HepG2 (cell line): Measurements from ENCODE around the gene RAB3GAP1.

Source experiments
- BRF2 ChIP-seq: sonication (generic); formaldehyde crosslinking; IDR thresholded peaks from 2 replicates; pipeline ENCODE4 v1.8.1; 2022; ENCODE audit warnings: mild to moderate bottlenecking, missing genetic modification reagents
- CTCF ChIP-seq: sonication (generic); formaldehyde crosslinking; IDR thresholded peaks from 2 replicates; pipeline ENCODE4 v1.5.0; 2020; ENCODE audit warnings: mild to moderate bottlenecking, missing genetic modification reagents, moderate library complexity
- GMEB1 ChIP-seq: sonication (generic); formaldehyde crosslinking; IDR thresholded peaks from 2 replicates; pipeline ENCODE4 v1.5.1; 2020; ENCODE audit warnings: missing genetic modification reagents, mild to moderate bottlenecking, borderline replicate concordance
- MNT ChIP-seq: fragments of 450-650 bp; IDR thresholded peaks from 2 replicates; pipeline ENCODE4 v1.6.1; 2016
- RELA ChIP-seq: sonication (generic); formaldehyde crosslinking; IDR thresholded peaks from 2 replicates; pipeline ENCODE4 v1.4.0; 2020; ENCODE audit warnings: missing genetic modification reagents
- SP4 ChIP-seq: sonication (generic); formaldehyde crosslinking; IDR thresholded peaks from 2 replicates; pipeline ENCODE4 v1.8.1; 2023; ENCODE audit warnings: mild to moderate bottlenecking, missing genetic modification reagents
- TAF1 ChIP-seq: sonication (generic); formaldehyde crosslinking; IDR thresholded peaks from 2 replicates; pipeline ENCODE4 v1.4.0; 2020; ENCODE audit warnings: missing genetic modification reagents

GRCh38 chr2:135064149-135064548 lies 12.1 kb downstream of the RAB3GAP1 start:
- no peak for TF ChIP-seq BRF2 (CRISPR knock-in tag)
- no peak for TF ChIP-seq CTCF
- TF ChIP-seq RELA (CRISPR knock-in tag), result no peak
- TF ChIP-seq TAF1 (CRISPR knock-in tag), result no peak
- TF ChIP-seq MNT, result no peak
- no peak for TF ChIP-seq SP4 (CRISPR knock-in tag)
- no peak for TF ChIP-seq GMEB1 (CRISPR knock-in tag)
